ENCODE data around the gene SASH1. TPM values are rescaled to one million over a fixed set of nuclear protein-coding genes. Genes with fewer than 3 reads are reported as not detected.

The SASH1 gene
- total RNA-seq, 1 donor from 2014 or later = 15.5 TPM

- TF ChIP-seq EZH2 (IDR thresholded peaks at IDR 0.05; ENCODE audit: insufficient read depth, low read length) = no peak
- TF ChIP-seq, protein P1, sequence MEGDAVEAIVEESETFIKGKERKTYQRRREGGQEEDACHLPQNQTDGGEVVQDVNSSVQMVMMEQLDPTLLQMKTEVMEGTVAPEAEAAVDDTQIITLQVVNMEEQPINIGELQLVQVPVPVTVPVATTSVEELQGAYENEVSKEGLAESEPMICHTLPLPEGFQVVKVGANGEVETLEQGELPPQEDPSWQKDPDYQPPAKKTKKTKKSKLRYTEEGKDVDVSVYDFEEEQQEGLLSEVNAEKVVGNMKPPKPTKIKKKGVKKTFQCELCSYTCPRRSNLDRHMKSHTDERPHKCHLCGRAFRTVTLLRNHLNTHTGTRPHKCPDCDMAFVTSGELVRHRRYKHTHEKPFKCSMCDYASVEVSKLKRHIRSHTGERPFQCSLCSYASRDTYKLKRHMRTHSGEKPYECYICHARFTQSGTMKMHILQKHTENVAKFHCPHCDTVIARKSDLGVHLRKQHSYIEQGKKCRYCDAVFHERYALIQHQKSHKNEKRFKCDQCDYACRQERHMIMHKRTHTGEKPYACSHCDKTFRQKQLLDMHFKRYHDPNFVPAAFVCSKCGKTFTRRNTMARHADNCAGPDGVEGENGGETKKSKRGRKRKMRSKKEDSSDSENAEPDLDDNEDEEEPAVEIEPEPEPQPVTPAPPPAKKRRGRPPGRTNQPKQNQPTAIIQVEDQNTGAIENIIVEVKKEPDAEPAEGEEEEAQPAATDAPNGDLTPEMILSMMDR (IDR thresholded peaks at IDR 0.05; ENCODE audit: insufficient read depth, low read depth, low read length) = no peak
- FAIRE-seq (no peak), DNase-seq (ENCODE audit: low read depth) (no peak)
- Histone ChIP-seq H3K9ac (ENCODE audit: low read length) (no peak overlapping the region), H4K20me1 (ENCODE audit: insufficient read depth, low read length) (no peaks in the 10 kb centered on the region), H3K79me2 (ENCODE audit: insufficient read depth, low read length) (no peaks in the 10 kb centered on the region), H2AFZ (ENCODE audit: low read depth, low read length) (no peak overlapping the region), H3K4me1 (ENCODE audit: insufficient read depth, low read length) (peaks cover 5% of the 10 kb centered on the region), H3K4me3 (ENCODE audit: insufficient read depth, low read depth, low read length) (no peak overlapping the region), H3K9me3 (ENCODE audit: insufficient read depth, low read depth, low read length) (no peaks in the 10 kb centered on the region), H3K27ac (ENCODE audit: low read depth, low read length) (no peak overlapping the region), H3K36me3 (ENCODE audit: insufficient read depth, low read length) (no peaks in the 10 kb centered on the region), H3K4me2 (ENCODE audit: low read length) (no peak overlapping the region), H3K27me3 (ENCODE audit: insufficient read depth, low read length) (no peaks in the 10 kb centered on the region)
- Mint-ChIP-seq H3K27me3 (ENCODE audit: low read depth, unreplicated experiment) (peaks cover 2% of the 10 kb centered on the region), H3K36me3 (ENCODE audit: low read depth, unreplicated experiment) (no peaks in the 10 kb centered on the region), H3K27ac (ENCODE audit: unreplicated experiment) (no peak overlapping the region), H3K4me1 (ENCODE audit: low read depth, unreplicated experiment) (peaks cover 4% of the 10 kb centered on the region), H3K4me3 (ENCODE audit: unreplicated experiment) (no peak overlapping the region), H3K9me3 (ENCODE audit: unreplicated experiment) (no peaks in the 10 kb centered on the region)
Measured at GRCh38 chr6:148323344-148323743, 19.3 kb upstream of the SASH1 start.

GRCh38 chr6:148324297-148324985, 18.2 kb upstream of the SASH1 start:
- H3K4me2 ChIP-seq (ENCODE audit: low read length) = no peak overlapping the region

More at GRCh38 chr6:148324297-148324985, 18.2 kb upstream of the SASH1 start:
- H3K9ac ChIP-seq (ENCODE audit: low read length) = no peak overlapping the region
- FAIRE-seq (no peak), DNase-seq (ENCODE audit: low read depth) (peak; percentile 36)
- H3K4me3 ChIP-seq (ENCODE audit: insufficient read depth, low read depth, low read length) = no peak overlapping the region
- Mint-ChIP-seq H3K36me3 (ENCODE audit: low read depth, unreplicated experiment) (no peaks in the 10 kb centered on the region), H3K27ac (ENCODE audit: unreplicated experiment) (no peak overlapping the region), H3K9me3 (ENCODE audit: unreplicated experiment) (no peaks in the 10 kb centered on the region), H3K27me3 (ENCODE audit: low read depth, unreplicated experiment) (peaks cover 2% of the 10 kb centered on the region), H3K4me1 (ENCODE audit: low read depth, unreplicated experiment) (peaks cover 5% of the 10 kb centered on the region), H3K4me3 (ENCODE audit: unreplicated experiment) (no peak overlapping the region)
- TF ChIP-seq, protein P1 (IDR thresholded peaks at IDR 0.05; ENCODE audit: insufficient read depth, low read depth, low read length) = no peak
- no peak for TF ChIP-seq EZH2 (IDR thresholded peaks at IDR 0.05; ENCODE audit: insufficient read depth, low read length)
- H3K36me3 ChIP-seq (ENCODE audit: insufficient read depth, low read length) = no peaks in the 10 kb centered on the region
- H3K9me3 ChIP-seq (ENCODE audit: insufficient read depth, low read depth, low read length) = no peaks in the 10 kb centered on the region
- H3K27ac ChIP-seq (ENCODE audit: low read depth, low read length) = no peak overlapping the region
- no peak overlapping the region for H2AFZ ChIP-seq (ENCODE audit: low read depth, low read length)
- peaks cover 12% of the 10 kb centered on the region for H3K4me1 ChIP-seq (ENCODE audit: insufficient read depth, low read length)
- H3K79me2 ChIP-seq (ENCODE audit: insufficient read depth, low read length) = no peaks in the 10 kb centered on the region
- H3K27me3 ChIP-seq (ENCODE audit: insufficient read depth, low read length) = no peaks in the 10 kb centered on the region
- no peaks in the 10 kb centered on the region for H4K20me1 ChIP-seq (ENCODE audit: insufficient read depth, low read length)

All from astrocyte (in vitro differentiated cells and primary cell).